Mucosa of gallbladder (tissue), 1 donor: ENCODE results near the gene TSPAN1. TPM values are rescaled to one million over a fixed set of nuclear protein-coding genes. Genes with fewer than 3 reads are reported as not detected.
"Not testable (repeated sequence)": the region's sequence is repeated elsewhere in the genome, so short reads cannot be mapped to it uniquely, and the experiment has no call there.

Experiments used
- DNase-seq: peaks from one replicate; pipeline ENCODE4 v3.0.0-alpha.2; 2020; ENCODE audit warnings: low spot score
- total RNA-seq: library from RNA; stranded (reverse); gene quantifications from one replicate; pipeline ENCODE4 v1.2.1, GENCODE V29; 2021
- donor health status: DM: no; HTN: no; CAD: no.

TSPAN1 gene
- total RNA-seq, 1 donor from 2014 or later, result 137 TPM

GRCh38 chr1:46218443-46218842 is 43.6 kb downstream of the TSPAN1 start:
- DNase-seq, result no peak

- DNase-seq, result no peak
Observed at GRCh38 chr1:46219551-46220520, 44.9 kb downstream of the TSPAN1 start.

GRCh38 chr1:46220808-46221207 is 45.9 kb downstream of the TSPAN1 start:
- DNase-seq, result no peak

GRCh38 chr1:46221749-46222148 is 46.9 kb downstream of the TSPAN1 start:
- DNase-seq, result no peak

- DNase-seq, result not testable (repeated sequence)
Observed at GRCh38 chr1:46223055-46223454, 48.2 kb downstream of the TSPAN1 start.

- peak; percentile 74 for DNase-seq
Observed at GRCh38 chr1:46223472-46223943, 48.6 kb downstream of the TSPAN1 start.

GRCh38 chr1:46224966-46225365 is 50.1 kb downstream of the TSPAN1 start:
- DNase-seq, result no peak

- DNase-seq, result not testable (repeated sequence)
Observed at GRCh38 chr1:46231231-46231630, 56.3 kb downstream of the TSPAN1 start.

Other genes with a start within 250 kb of the TSPAN1 start
- 22.0 TPM for gene PIK3R3, start 42.5 kb upstream of the TSPAN1 start, total RNA-seq
- gene P3R3URF, start 1.4 kb downstream of the TSPAN1 start, total RNA-seq, result not detected
- 83.3 TPM for gene POMGNT1, start 23.3 kb downstream of the TSPAN1 start, total RNA-seq
- gene LURAP1, start 28.2 kb downstream of the TSPAN1 start, total RNA-seq, result 2.4 TPM
- 0.81 TPM for gene RAD54L, start 72.7 kb downstream of the TSPAN1 start, total RNA-seq
- 72.5 TPM for gene LRRC41, start 128.5 kb downstream of the TSPAN1 start, total RNA-seq
- 240 TPM for gene UQCRH, start 128.6 kb downstream of the TSPAN1 start, total RNA-seq
- gene NSUN4, start 165.7 kb downstream of the TSPAN1 start, total RNA-seq, result 26.3 TPM
- 48.1 TPM for gene FAAH, start 219.2 kb downstream of the TSPAN1 start, total RNA-seq